RKO (cell line): ENCODE data around the gene RYR3.

ENCODE experiments used
- DNase-seq: peaks from one replicate; pipeline ENCODE4 v3.0.0-alpha.2; 2016; ENCODE audit warnings: low spot score

The RYR3 gene

DNA sequence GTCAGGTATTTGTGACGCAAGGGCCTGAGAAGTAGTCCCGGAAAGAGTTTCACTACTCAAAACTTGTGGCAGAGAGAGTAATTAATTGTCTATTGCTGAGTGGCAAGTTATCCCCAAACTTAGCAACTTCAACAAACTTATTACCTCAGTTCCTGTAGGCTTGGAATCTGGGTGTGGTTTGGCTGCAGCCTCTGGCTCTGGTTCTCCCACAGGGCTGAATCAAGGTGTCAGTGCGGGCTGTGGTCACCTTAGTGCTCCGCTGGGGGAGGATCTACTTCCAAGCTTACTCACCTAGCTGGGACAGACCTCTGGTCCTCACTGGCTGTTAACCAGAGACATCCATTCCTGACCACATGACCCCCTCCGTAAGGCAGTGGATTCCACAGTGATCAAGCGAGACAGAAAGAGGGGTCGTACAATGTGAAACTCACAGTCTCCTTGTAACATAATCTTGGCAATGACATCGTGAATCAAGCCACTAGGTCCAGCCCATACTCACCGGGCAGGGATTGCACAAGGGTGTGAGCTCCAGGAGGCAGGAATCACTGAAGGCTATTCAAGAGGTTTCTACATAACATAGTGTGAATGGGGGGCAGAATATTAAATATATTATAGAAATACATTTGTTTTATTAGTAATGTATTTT, 138.3 kb downstream of the RYR3 start:
- DNase-seq = no peak

DNA sequence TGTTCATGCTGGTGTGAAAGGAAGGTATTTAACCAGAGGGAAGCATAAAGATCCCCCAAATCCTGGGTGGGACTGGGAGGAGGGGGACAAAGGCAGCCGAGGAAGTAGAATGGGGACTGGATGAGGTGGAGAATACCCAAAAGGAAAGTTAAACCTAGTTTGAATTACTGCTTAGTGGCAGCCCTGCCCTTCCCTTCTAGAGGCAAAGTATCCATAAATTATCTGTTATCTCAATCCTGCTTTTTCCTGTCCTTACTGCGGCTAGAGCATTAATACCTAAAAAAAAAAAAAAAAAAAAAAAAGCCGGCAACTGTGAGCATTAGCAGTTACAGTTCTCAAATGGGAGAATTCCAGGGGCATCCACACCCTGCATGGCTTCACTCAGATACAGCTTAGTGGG, 139.0 kb downstream of the RYR3 start:
- no peak for DNase-seq

DNA sequence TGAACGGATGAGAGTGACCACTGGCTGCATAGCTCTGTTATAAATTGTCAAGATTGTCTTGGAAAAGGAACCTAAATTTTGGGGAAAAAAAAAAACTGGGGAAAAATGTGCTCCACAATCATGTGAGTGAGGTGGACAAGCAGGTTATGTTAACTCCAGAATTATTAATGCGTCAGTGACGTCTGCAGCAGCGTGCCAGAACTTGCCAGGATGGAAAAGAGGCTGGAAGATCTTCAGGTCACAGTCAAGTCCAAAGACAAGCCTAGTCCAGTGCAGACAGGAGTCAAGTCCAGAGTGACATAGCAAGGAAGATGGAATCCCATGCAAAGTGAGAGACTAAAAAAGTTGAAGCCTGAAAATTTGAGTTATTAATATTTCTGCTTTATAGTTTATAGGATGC, 140.6 kb downstream of the RYR3 start:
- DNase-seq = no peak

DNA sequence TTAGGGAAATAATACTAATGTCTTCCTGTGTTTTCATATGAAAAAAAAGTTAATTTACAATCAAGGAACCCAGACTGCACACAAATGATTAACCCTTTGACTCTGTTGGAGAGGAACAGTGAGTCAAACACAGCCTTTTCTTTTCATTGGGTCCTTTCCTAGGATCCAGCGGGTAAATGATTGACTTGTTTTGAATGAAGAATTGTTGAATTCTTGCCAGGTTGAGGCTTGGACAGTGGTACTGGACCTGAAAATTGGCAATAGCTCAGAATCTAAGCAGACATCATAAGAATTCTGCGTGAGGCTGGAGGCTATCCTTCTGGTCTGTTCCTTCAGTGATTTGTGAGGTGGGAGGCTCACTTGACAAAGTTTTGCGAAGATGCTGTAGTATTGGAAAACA, 143.0 kb downstream of the RYR3 start:
- DNase-seq = no peak

DNA sequence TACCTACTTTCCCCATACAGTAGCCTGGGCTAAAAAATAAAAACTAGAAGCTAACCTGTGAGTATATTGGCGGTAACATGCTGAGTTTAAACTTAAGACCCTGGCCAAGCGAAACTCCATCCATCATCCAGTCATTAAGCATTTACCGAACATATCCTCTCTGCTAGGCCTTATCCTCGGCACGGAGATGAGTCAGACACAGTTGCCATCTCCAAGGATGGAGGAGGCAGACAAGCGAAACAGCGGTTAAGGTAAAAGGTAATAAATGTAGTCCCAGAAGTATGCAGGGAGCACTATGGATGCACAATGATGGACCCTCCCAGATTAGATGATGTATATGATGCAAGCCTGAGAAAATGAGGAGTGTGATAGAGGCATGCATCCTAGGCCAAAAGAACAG, 143.6 kb downstream of the RYR3 start:
- no peak for DNase-seq

DNA sequence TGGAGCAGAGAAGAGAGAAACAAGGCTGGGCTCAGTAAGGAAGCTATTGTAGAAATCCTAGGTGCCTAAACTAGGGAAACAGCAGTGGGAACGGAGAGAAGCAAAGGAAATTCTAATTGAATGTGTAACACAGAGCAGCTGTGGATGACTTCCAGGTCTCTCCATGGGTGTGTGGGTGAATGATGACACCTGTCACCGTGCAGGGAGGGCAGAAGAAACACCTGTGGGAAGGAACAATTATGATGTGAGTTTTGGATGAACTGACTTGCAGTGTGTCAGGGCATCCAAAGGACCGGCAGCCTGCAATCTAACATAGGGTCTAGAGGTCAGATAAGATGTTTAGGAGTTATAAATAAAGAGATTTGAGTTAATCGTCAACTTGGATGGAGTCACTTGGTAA, 144.2 kb downstream of the RYR3 start:
- DNase-seq = no peak

DNA sequence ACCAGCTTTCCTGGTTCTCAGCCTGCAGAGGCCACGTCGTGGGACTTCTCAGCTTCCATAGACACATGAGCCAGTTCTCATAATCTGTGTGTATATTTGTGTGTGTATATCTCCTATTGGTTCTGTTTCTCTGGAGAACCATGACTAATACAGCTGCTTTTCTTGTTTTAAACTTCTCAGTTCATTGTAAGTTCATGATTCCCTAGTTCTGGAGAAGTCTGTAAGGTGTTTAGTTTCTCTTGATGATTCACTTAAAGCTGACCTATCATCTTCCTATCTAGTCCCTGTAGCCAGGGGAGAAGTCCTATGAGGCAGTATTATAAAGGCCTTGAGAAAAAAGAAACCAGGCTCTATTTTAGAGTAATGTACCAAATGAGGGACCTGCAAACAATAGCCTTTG, 147.7 kb downstream of the RYR3 start:
- DNase-seq = no peak

DNA sequence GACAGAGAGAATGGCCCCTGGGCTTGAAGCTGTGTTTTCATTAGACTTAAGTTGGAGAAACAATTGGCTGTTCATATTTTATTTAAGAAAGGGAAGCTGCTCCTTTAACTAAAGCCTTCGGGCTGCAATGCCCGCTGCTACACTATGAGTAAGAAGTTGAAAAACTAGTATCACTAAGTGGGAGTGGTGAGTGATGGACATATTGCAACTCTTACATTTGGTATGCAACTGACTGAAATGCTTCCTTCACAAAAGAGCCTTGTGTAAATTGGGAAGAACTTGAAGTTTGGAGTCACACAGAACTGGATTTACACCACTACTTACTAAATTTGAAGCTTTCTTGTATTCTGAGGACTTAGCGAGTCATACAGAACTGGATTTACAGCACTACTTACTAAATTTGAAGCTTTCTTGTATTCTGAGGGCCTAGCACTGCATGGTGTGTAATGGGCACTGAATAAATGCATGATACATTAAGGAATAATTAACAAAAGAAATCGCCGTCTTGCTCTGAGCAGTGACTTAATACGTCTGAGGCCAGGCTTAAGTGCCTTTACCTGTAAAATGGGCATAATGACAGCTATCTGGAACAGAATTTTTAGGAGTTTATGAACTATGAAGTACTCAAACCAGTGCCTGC, 149.5 kb downstream of the RYR3 start:
- peak; percentile 1 for DNase-seq

DNA sequence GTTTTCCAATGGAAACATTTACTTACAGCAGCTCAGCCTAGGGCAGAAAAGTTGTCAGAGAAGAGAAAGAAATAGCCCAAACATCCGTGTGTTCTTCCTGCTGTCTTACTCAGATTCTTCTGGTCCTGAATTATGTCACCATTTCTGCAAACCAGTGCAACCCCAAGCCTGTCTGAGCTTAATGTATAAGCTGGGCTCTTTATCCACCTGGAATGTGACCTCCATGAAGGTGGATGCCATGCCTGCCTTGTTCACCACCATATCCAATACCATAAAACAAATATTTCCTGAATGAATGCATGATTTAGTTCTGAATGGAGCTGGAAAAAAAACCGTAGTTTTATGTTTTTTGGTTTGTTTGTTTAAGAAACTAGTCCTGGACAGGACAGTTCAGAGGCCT, 150.9 kb downstream of the RYR3 start:
- no peak for DNase-seq

DNA sequence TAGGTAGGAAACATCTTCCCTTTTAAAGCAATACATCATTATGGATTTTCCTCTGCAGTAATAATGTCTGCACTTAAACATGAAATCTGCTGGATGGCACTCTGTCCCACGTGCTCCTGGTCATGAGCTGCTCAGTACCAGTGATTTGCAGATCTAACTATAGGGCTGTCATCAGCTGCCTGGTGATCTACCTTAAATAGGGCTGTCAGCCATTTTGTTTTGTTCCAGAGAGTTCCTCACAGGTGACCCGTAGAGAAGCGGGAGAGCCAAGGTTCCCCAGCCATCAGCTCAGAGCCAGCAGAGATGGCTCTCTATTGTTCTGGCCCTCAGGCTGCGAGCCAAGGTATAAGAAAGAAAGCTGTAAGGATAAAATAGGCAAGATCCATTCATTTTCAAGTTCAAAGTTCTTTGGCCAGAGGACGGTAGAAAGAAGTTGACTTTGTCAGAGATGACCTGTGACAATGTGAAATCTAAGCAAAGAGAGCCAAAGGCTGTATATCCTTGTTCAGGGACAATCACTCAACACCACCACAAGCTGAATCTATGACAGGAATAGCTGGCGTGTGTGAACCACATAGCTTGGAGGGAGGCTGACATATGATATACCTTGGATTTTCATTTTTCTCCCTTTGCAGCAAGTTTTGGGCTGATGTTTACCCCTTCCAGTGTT, 156.5 kb downstream of the RYR3 start:
- DNase-seq = no peak

DNA sequence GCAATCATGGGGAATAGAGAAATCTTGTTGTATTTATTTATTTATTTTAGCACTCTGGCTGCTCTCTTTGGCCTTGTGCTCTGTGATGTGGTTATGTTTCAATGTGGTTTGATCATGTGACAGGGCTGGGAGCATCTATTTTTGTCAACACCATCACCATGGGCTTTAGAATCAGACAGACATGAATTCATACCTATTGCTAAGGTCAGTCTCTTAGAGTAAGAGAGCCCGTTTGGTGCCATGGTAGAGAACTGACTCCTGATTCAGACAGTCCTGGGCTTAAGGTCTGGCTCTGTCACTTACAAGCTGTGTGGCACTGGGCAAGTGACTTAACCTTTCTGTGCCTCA, 157.0 kb downstream of the RYR3 start:
- DNase-seq = no peak

DNA sequence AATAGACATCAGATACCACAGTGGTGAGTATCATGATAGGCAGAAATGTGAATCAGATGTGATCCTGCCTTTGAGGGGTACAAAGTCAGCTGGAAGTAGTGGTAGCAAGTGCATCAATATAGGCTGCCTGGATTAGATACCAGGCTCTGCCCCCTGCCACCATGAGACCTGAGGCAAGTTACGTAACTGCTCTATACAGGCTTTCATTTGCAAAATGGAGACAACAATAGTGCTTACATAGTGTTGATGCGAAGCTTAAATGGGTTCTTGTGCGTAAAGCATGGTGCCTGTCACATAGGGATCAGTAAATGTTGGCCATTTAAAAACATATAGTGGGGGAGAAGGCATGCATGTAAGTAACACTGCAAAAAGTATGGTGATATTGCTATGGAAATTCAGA, 158.0 kb downstream of the RYR3 start:
- no peak for DNase-seq

DNA sequence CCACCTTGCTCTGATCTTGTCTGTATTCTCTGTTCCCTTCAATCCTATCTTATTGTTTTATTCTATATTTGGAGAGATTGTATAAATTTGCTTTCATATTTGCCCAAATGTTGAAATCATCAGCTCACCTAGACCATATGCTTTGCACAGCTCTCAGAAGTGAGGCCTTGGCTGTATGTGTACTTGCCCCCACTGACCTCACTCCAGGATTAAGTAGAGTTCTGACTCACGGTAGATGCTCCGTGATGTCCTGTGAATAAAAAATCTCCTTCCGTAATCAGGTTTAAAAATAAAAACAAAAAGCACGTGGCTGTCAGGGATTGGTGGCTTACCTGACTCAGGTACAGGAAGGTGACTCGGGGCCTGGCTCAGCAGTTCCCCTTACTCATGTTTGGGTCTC, 162.2 kb downstream of the RYR3 start:
- no peak for DNase-seq

DNA sequence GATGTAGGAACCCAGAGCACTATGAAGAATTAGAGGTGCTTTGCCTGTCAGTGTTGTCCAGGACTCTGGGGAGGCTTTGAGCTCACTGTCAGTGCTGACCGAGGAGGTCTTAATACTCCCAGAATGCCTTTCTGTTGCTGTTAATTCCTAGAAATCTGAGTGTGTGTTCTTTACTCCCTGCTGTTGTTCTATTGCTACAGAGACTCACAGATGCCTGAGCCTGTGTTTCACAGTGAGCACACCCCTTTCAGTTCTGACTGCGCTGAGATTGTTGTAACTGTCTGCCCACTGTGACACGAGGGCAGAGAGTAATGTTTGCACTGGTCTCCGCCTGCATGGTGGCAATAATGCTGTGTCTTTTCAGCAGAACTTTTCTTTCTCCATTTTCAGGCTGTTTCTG, 162.9 kb downstream of the RYR3 start:
- no peak for DNase-seq

DNA sequence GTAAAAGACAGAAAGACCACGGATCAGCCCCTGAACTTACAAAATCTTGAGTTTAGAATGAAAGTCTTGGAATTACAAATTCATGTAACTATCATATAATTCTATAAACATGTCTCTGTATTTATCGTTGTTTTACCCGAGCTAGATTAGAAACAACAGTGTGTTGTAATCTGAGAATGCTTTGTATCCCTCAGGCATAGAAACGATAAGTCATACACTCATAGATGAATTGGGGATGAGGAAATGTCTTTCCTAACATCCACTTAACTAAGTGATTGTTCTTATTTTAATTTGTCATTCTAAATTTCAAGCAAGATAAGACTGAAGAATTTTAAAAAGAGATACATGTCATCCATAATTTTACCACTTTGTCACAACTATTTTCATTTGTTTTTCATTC, 165.3 kb downstream of the RYR3 start:
- no peak for DNase-seq

DNA sequence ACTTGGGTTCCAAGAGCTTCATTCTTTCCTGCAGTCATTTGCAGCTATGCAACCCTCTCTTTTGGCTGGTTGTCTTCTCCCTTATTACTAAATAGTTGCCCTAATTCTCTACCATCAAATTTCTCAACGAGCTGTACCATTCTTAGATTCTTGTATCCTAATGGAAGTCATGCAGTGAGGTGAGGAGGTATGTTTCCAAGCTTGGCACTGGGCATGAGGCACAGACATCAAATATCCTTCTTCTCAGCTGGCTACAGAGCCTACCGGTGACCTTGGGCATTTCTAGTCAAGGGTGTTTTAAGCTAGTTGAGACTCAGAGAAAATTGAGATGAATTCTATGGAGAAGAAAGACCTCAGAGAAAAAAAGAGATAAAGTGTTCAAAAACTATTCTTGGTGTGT, 166.1 kb downstream of the RYR3 start:
- DNase-seq = no peak

DNA sequence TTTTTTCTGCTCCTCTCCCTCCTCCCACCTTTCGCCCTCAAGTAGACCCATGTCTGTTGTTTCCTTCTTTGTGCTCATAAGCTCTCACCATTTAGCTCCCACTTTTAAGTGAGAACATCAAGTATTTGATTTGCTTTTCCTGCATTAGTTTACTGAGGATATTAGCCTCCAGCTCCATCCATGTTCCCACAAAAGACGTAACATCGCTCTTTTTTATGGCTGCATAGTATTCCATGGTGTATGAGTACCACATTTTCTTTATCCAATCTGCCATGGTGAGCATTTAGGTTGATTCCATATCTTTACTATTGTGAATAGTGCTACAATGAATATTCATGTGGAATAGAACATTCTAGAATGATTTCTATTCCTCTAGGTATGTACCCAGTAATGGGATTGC, 178.6 kb downstream of the RYR3 start:
- DNase-seq = no peak

DNA sequence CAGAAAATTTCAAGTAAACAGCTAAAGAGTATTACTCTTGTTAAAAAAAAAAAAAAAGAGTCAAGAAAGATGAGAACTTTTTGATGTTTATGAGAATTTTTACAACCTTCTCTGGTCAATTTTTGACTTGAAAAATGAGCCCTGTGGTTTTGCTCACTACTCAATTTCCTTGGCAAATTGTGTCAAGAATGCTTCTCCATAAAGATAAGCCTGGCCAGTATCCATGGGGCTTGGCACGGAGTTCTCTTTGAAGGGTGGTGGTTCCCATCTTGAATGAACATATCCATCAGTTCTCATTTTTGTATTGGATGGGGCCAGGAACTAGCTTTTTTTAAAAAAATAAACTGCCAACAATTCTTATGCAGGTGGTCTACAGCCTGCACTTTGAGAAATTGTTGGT, 179.9 kb downstream of the RYR3 start:
- DNase-seq = no peak

DNA sequence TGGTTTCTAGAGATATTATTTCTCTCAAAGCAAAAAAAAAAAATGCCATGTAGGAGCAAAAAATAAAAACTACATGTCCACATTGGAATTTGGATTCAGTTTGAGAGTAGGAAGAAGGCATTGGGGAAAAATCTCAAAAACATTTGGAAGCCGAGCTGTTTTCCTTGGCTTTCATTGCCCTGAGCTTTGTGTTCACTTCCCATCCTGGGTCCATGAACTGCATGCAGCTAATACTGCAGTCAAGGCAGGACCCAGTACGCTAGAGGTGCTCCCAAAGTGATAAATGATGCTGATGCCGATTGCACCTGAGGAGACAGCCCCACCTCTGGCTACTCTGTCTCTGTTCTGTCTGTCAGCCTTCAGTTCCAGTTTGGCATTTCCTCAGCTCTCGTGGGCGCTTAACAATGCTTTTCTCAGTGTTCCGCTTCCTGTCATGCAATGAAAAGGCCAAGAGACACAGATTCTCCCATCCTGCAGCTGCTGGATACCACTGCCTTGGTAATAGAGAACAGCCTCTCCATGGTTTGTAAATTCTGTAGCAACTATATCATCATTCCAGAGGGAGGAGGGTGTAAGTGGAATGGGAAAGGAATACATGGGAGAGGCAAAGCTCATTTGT, 181.8 kb downstream of the RYR3 start:
- no peak for DNase-seq

DNA sequence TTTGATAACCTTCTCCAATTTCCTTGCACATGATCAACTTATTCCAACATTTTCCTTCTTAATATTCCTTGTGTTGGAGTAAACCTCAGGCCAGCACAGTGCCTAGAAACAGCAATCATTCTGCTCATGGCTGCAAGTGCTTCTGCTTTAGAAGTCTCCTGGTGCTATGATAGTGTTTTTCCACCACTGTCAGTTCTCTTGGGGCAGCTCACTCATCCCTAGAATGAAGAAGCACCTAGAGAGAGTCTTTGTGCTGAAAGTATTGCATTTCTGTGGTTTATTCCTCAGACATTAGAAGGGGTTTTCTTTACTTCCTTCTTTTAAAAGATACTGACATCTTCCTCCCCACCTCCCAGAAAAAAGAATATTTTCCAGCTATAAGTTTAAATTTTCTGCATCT, 183.5 kb downstream of the RYR3 start:
- no peak for DNase-seq

DNA sequence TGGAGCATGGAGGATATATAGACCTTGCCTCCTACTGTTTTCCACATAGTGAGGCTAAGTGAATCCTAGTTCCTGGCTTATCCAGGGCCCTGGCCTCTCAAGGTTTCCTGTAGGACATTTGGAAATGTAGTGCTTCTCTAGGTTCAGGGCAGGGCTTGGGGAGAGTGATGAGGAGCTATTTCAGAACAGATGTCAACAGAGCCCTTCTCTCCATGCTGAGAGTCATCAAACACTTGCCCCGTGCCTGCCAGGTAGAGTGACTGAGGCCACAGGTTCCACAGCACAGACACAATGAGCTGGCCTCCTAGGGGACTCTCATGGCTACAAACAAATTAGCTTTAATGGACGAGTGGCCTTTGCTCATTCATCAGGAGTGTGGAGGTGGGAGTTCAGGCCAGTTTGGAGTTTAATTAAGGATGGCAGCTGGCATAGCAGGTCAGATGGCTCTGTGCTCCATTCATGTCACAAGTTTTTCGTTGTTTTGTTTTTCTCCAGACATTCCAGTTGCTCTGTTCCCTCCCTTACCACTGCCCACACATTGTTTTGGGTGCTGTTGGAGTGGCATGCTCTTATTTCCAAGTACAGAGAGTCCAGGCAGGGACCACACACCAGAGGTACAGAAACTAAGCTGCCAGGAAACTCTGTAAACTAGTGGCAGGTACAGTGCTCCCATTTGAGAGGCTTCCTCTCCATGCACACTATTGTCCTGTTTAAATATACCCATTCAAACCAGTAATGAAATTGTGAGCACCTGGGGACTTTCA, 189.8 kb downstream of the RYR3 start:
- DNase-seq = no peak

DNA sequence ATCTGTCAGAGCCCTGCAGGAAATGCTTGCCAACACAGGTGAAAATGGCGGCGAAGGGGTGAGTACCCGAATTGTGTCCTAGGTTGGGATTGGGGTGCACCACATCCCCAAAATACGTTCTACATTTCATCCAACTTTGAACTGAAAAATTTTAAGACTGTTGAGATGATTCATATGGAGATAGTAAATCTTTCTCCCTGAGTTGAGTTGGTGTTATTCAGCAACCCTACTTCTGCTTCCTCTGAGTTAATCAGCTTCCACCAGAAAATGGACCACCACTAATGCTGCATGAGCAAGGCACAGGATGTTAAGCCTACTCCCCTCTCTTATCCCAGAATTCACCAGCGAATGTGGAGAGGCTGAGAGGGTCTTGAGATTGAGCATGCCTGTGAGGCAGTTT, 192.9 kb downstream of the RYR3 start:
- DNase-seq = no peak

DNA sequence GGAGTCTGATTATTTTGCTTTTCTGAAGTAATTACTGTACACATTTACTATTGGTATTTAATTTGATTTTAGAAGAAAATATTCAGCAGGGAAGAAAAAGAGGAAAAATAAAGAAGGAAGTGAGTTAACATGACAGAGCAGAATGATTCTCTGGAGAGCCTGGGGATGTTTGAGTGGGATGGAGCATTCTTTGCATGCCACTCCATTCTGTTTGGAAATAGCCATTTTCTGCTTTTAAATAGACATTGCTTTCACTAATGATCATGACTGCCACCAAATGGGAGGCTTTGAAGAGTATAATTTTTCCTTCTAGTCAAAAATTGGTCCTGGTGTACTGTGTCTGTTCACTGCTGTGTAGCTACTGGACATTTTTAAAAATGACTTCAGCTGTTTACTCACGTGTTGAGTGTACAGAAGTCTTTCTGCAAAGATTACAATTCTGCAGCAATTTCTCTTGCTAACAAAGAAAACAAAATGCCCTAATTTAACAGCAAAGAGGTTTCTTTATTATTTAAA, 196.1 kb downstream of the RYR3 start:
- no peak for DNase-seq
